GM19239 (cell line): Measurements from ENCODE around the gene MLH3.

Source experiments
- DNase-seq: peaks from one replicate; pipeline ENCODE4 v3.0.0; 2011; ENCODE audit warnings: low spot score; ENCODE audit not compliant: insufficient read length
- FAIRE-seq: peaks from 2 replicates; lab custom pipeline; 2011; peaks lifted over from hg19 to GRCh38; lab: Jason Lieb, UNC

Gene MLH3

GRCh38 chr14:74975059-74975810 is 76.0 kb downstream of the MLH3 start:
- DNase-seq (no peak), FAIRE-seq (no peak)

GRCh38 chr14:74974364-74975058 is 76.8 kb downstream of the MLH3 start:
- FAIRE-seq, result no peak

GRCh38 chr14:74973905-74974363 is 77.3 kb downstream of the MLH3 start:
- DNase-seq, result no peak
- FAIRE-seq, result no peak

More at GRCh38 chr14:74974364-74975058, 76.8 kb downstream of the MLH3 start:
- no peak for DNase-seq

GRCh38 chr14:74973003-74973653 is 78.1 kb downstream of the MLH3 start:
- no peak for FAIRE-seq
- peak; percentile 30 for DNase-seq

GRCh38 chr14:74968811-74969210 is 82.5 kb downstream of the MLH3 start:
- DNase-seq, result no peak
- FAIRE-seq, result no peak

GRCh38 chr14:74965486-74966153 is 85.6 kb downstream of the MLH3 start:
- DNase-seq (no peak), FAIRE-seq (no peak)

- FAIRE-seq, result no peak
- DNase-seq, result no peak
Observed at GRCh38 chr14:74964787-74965485, 86.3 kb downstream of the MLH3 start.
